Measurements from ENCODE around the gene SUMF1.

SUMF1 gene

DNA sequence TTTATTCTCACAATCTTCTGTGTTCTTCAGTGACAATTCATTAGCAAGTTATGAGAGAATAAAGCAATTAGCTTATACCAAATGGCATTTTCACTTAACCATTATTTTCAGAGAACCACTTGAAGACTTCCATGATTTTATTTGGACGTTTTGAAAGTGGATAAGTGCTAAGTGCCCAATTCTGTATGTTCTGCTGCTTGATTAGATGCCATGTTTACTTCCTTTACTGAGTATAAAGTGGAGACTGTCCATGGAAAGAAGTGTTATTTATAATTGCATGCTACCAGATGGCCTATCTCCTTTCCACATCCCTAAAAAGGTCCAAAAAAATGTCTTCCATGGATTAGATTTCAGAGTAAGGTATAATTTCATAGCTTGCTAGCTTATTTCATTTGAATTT lies 69.6 kb downstream of the SUMF1 start:
- CTCF ChIA-PET: interaction anchor here (1.3 to 1.4 kb wide), 2 partner anchors 12 to 19 kb away, joined by 3 read pairs; no protein-coding TSS in a partner anchor
- H3K4me3 ChIP-seq (ENCODE audit: low read depth, low read length): no peak overlapping the region
- TF ChIP-seq, protein P1, sequence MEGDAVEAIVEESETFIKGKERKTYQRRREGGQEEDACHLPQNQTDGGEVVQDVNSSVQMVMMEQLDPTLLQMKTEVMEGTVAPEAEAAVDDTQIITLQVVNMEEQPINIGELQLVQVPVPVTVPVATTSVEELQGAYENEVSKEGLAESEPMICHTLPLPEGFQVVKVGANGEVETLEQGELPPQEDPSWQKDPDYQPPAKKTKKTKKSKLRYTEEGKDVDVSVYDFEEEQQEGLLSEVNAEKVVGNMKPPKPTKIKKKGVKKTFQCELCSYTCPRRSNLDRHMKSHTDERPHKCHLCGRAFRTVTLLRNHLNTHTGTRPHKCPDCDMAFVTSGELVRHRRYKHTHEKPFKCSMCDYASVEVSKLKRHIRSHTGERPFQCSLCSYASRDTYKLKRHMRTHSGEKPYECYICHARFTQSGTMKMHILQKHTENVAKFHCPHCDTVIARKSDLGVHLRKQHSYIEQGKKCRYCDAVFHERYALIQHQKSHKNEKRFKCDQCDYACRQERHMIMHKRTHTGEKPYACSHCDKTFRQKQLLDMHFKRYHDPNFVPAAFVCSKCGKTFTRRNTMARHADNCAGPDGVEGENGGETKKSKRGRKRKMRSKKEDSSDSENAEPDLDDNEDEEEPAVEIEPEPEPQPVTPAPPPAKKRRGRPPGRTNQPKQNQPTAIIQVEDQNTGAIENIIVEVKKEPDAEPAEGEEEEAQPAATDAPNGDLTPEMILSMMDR (IDR thresholded peaks at IDR 0.05; ENCODE audit: insufficient read depth, low read length, missing control alignments): no peak
- DNase-seq (ENCODE audit: low read depth, low spot score): no peak
- POLR2A ChIA-PET: no interaction called here

DNA sequence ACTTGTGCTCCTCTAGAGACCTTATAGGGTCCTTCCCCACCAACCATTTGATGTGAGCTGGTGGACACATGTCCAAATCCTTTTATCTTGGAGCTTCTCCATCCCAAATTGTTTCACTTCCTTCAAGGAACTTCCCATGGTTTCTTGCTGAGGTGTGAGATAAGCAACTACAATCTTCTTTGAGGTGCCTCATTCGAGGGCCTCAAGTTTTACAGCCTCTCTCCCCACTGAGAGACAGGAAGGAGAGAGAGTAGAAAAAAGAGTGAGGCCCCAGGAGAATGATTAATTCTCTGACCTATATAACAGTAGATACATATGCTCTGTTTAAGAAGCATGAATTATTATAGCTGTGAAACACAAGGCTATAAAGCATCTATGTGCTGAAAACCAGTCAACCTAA lies 70.5 kb downstream of the SUMF1 start:
- ChIA-PET POLR2A (no interaction called here), CTCF (no interaction called here)
- DNase-seq (ENCODE audit: low read depth, low spot score): no peak
- H3K4me3 ChIP-seq (ENCODE audit: low read depth, low read length): no peak overlapping the region
- TF ChIP-seq, protein P1 (IDR thresholded peaks at IDR 0.05; ENCODE audit: insufficient read depth, low read length, missing control alignments): no peak

DNA sequence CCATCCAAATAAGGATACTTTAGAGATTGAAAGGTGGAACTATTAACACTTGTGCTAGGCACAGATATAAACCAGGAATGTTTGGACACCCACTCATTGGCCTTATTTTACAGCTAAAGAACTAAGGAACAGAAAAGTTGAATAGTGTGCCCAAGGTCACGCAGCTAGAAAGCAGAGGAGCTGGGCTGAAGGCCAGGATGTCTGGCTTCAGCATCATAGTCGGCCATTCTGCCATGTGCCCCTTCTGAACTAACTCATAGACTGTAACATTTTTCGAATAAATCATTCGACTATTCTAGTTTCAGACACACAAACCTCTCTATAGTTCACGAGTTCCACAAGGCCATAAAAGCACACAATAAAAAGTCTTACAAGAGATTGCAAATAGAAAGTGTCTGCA lies 71.1 kb downstream of the SUMF1 start:
- TF ChIP-seq, protein P1 (IDR thresholded peaks at IDR 0.05; ENCODE audit: insufficient read depth, low read length, missing control alignments): no peak
- CTCF ChIA-PET: no interaction called here
- no peak overlapping the region for H3K4me3 ChIP-seq (ENCODE audit: low read depth, low read length)
- POLR2A ChIA-PET: no interaction called here
- no peak for DNase-seq (ENCODE audit: low read depth, low spot score)

DNA sequence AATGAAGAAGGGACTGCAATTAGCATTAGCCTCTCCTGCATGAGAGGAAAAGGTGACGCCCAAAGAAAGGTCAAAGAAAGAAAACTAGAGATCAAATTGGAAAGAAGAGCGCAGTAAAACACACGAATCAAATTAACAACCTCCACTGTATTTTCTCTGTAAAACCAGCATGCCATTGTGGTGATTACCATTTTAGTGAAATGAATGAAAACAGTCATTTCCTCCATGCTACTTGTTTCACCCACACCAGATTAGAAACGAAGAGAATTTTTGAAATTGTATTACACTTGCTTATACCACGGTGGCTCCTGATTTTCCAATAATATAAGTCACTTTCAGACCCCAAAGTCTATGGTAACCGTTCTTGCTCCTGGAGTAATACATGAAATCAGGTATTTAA lies 71.6 kb downstream of the SUMF1 start:
- no peak overlapping the region for H3K4me3 ChIP-seq (ENCODE audit: low read depth, low read length)
- POLR2A ChIA-PET: no interaction called here
- no peak for DNase-seq (ENCODE audit: low read depth, low spot score)
- TF ChIP-seq, protein P1 (IDR thresholded peaks at IDR 0.05; ENCODE audit: insufficient read depth, low read length, missing control alignments): no peak
- CTCF ChIA-PET: no interaction called here

DNA sequence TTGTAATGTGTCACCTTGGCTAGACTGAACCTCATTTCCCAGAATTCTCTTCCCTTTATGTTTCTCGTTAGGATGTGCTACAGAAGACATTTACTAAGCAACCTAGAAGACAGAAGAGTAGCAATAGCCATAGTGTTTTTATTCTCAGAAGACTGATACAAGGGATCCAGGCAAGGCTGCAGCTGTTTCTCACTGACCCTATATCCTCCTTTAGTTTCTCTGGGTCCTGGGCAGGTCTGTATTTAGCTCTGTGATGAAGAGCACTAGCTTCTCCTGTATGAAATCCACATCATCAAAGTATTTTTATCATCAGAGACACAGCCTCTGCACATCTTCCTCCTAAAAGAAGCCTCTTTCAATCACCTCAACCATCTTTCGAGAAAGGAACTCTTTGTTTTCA lies 72.5 kb downstream of the SUMF1 start:
- TF ChIP-seq, protein P1 (IDR thresholded peaks at IDR 0.05; ENCODE audit: insufficient read depth, low read length, missing control alignments): no peak
- POLR2A ChIA-PET: no interaction called here
- CTCF ChIA-PET: interaction anchor here (1.0 kb wide), 1 partner anchor 239 kb away, joined by 3 read pairs; no protein-coding TSS in a partner anchor
- DNase-seq (ENCODE audit: low read depth, low spot score): no peak
- H3K4me3 ChIP-seq (ENCODE audit: low read depth, low read length): no peak overlapping the region

DNA sequence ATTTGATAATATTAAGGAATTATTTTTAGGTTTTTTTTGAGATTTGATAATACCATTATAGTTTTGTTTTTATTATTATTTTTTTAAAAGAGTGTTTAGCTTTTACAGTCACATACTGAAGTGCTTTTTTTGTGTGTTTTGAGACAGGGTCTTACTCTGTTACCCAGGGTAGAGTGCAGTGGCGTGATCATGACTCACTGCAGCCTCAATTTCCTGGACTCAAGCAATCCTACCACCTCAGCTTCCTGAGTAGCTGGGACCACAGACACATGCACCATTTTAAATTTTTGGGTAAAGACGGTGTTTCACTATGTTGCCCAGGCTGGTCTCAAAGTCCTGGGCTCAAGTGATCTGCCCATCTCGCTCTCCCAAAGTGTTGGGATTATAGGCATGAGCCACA lies 73.0 kb downstream of the SUMF1 start:
- POLR2A ChIA-PET: no interaction called here
- no peak for DNase-seq (ENCODE audit: low read depth, low spot score)
- H3K4me3 ChIP-seq (ENCODE audit: low read depth, low read length): no peak overlapping the region
- TF ChIP-seq, protein P1 (IDR thresholded peaks at IDR 0.05; ENCODE audit: insufficient read depth, low read length, missing control alignments): no peak
- CTCF ChIA-PET: interaction anchor here (1.0 kb wide), 1 partner anchor 239 kb away, joined by 3 read pairs; no protein-coding TSS in a partner anchor
